ENCODE results near the gene BMP7.

The BMP7 gene

DNA sequence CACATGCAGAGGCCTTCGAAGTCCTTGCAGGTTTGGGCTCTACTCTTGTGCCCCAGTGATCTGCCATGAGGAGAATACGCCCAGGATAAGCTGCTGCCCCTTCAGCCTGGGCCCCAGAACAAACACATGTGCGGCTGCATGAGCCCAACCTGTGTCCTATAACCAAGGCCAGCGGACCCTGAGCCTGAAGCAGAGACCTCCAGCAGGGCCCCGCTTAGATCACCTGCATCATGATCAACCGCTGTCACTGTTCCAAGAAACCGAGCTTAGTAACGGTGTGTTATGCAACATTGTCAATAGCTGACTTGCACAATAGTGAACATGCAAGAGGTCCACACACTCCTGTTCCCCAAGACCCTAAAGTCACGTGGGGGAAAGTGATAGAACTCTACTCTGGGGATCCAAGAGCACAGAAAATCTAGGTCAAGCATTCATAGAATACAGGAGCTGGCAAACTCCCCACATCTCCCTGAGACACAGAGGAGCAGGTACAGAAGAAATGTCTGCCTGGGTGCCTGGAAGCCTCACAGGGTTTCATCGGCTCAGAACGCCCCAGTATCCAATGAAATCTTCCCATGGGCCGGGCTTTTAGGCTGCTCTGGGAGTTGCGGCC, 136.2 kb downstream of the BMP7 start:
- TF ChIP-seq, protein P1, sequence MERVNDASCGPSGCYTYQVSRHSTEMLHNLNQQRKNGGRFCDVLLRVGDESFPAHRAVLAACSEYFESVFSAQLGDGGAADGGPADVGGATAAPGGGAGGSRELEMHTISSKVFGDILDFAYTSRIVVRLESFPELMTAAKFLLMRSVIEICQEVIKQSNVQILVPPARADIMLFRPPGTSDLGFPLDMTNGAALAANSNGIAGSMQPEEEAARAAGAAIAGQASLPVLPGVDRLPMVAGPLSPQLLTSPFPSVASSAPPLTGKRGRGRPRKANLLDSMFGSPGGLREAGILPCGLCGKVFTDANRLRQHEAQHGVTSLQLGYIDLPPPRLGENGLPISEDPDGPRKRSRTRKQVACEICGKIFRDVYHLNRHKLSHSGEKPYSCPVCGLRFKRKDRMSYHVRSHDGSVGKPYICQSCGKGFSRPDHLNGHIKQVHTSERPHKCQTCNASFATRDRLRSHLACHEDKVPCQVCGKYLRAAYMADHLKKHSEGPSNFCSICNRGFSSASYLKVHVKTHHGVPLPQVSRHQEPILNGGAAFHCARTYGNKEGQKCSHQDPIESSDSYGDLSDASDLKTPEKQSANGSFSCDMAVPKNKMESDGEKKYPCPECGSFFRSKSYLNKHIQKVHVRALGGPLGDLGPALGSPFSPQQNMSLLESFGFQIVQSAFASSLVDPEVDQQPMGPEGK (CRISPR knock-in tag; IDR thresholded peaks at IDR 0.05; ENCODE audit: borderline replicate concordance), result no peak
- no peak for TF ChIP-seq CSDC2 (CRISPR knock-in tag; IDR thresholded peaks at IDR 0.05)
- TF ChIP-seq, protein P2, sequence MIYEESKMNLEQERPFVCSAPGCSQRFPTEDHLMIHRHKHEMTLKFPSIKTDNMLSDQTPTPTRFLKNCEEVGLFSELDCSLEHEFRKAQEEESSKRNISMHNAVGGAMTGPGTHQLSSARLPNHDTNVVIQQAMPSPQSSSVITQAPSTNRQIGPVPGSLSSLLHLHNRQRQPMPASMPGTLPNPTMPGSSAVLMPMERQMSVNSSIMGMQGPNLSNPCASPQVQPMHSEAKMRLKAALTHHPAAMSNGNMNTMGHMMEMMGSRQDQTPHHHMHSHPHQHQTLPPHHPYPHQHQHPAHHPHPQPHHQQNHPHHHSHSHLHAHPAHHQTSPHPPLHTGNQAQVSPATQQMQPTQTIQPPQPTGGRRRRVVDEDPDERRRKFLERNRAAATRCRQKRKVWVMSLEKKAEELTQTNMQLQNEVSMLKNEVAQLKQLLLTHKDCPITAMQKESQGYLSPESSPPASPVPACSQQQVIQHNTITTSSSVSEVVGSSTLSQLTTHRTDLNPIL (CRISPR knock-in tag; IDR thresholded peaks at IDR 0.05; ENCODE audit: low read depth), result no peak
- no peak for TF ChIP-seq TCF4 (CRISPR knock-in tag; IDR thresholded peaks at IDR 0.05; ENCODE audit: borderline replicate concordance)
- no peak for TF ChIP-seq PPARA (CRISPR knock-in tag; IDR thresholded peaks at IDR 0.05; ENCODE audit: borderline replicate concordance)
- no peak for ATAC-seq

DNA sequence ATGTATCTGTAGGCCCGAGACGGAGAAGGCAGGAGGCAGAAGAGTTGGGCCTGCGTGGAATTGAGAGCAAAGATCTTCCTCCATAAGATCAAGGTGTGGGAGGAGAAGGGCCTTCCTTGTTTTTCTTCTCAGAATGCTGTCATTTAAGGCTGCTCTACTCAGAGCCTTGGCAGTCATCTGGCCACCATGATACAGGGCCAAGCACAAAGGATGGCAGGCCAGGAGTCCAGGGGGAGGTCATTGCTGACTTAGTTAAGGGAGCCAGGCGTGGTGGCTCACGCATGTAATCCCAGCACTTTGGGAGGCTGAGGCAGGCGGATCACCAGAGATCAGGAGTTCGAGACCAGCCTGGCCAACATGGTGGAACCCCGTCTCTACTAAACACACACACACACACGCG, 137.1 kb downstream of the BMP7 start:
- ATAC-seq, result no peak
- no peak for TF ChIP-seq ZNF565 (CRISPR knock-in tag; conservative IDR thresholded peaks at IDR 0.05; ENCODE audit: low read depth)
- no peak for TF ChIP-seq ARNTL (CRISPR knock-in tag; IDR thresholded peaks at IDR 0.05; ENCODE audit: borderline replicate concordance, low read depth)
- TF ChIP-seq ISL1 (CRISPR knock-in tag; IDR thresholded peaks at IDR 0.05), result no peak
- TF ChIP-seq SNAI2 (CRISPR knock-in tag; IDR thresholded peaks at IDR 0.05), result no peak
- TF ChIP-seq CSDC2 (CRISPR knock-in tag; IDR thresholded peaks at IDR 0.05), result no peak
- TF ChIP-seq RARB (CRISPR knock-in tag; IDR thresholded peaks at IDR 0.05), result no peak
- TF ChIP-seq, protein P3, sequence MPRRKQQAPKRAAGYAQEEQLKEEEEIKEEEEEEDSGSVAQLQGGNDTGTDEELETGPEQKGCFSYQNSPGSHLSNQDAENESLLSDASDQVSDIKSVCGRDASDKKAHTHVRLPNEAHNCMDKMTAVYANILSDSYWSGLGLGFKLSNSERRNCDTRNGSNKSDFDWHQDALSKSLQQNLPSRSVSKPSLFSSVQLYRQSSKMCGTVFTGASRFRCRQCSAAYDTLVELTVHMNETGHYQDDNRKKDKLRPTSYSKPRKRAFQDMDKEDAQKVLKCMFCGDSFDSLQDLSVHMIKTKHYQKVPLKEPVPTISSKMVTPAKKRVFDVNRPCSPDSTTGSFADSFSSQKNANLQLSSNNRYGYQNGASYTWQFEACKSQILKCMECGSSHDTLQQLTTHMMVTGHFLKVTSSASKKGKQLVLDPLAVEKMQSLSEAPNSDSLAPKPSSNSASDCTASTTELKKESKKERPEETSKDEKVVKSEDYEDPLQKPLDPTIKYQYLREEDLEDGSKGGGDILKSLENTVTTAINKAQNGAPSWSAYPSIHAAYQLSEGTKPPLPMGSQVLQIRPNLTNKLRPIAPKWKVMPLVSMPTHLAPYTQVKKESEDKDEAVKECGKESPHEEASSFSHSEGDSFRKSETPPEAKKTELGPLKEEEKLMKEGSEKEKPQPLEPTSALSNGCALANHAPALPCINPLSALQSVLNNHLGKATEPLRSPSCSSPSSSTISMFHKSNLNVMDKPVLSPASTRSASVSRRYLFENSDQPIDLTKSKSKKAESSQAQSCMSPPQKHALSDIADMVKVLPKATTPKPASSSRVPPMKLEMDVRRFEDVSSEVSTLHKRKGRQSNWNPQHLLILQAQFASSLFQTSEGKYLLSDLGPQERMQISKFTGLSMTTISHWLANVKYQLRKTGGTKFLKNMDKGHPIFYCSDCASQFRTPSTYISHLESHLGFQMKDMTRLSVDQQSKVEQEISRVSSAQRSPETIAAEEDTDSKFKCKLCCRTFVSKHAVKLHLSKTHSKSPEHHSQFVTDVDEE (CRISPR knock-in tag; IDR thresholded peaks at IDR 0.05), result no peak
- TF ChIP-seq OSR1 (CRISPR knock-in tag; IDR thresholded peaks at IDR 0.05), result no peak
- no peak for TF ChIP-seq ZFP3 (CRISPR knock-in tag; IDR thresholded peaks at IDR 0.05)
- no peak for TF ChIP-seq BACH2 (CRISPR knock-in tag; IDR thresholded peaks at IDR 0.05; ENCODE audit: borderline replicate concordance)
- no peak for TF ChIP-seq ZNF70 (CRISPR knock-in tag; IDR thresholded peaks at IDR 0.05)
- TF ChIP-seq, protein P2 (CRISPR knock-in tag; IDR thresholded peaks at IDR 0.05; ENCODE audit: low read depth), result no peak
- TF ChIP-seq, protein P4, sequence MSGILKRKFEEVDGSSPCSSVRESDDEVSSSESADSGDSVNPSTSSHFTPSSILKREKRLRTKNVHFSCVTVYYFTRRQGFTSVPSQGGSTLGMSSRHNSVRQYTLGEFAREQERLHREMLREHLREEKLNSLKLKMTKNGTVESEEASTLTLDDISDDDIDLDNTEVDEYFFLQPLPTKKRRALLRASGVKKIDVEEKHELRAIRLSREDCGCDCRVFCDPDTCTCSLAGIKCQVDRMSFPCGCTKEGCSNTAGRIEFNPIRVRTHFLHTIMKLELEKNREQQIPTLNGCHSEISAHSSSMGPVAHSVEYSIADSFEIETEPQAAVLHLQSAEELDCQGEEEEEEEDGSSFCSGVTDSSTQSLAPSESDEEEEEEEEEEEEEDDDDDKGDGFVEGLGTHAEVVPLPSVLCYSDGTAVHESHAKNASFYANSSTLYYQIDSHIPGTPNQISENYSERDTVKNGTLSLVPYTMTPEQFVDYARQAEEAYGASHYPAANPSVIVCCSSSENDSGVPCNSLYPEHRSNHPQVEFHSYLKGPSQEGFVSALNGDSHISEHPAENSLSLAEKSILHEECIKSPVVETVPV (CRISPR knock-in tag; IDR thresholded peaks at IDR 0.05), result no peak
- TF ChIP-seq ZFP30 (CRISPR knock-in tag; IDR thresholded peaks at IDR 0.05), result no peak

DNA sequence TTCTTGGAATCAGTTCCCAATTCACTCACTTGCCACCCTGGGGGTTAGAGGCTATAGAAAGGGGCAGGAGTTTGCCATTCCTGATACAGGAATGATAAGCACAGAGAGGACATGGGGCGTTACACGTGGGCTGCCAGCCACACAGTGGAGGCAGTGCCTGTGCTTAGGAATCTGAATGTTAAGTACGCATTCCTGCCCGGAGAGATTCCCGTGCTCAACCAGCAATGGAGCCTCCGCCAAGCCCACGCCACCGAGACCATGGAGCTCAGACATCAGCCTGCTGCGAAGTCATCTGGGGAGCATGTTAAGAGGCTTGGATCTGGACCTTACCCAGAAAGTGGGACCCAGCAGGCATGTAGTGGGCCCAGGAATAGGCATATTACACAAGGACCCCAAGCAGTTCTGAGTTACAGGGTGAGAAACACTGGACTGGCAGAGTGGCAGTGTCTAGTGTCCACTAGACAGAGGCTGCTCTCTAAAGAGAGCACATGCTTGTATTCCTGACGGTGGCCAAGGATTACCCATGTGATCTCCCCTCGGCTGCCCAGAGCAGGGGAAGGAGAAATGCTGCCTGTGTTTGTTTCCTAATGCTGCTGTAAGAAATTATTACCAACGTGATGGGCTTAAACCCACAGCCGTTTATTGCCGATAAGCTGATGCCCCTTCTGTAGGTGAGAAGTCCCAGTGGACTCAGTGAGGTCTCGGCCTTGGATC, 138.2 kb downstream of the BMP7 start:
- no peak for ATAC-seq
- TF ChIP-seq, protein P4 (CRISPR knock-in tag; IDR thresholded peaks at IDR 0.05), result no peak
- TF ChIP-seq OSR1 (CRISPR knock-in tag; IDR thresholded peaks at IDR 0.05), result no peak
- TF ChIP-seq ZNF565 (CRISPR knock-in tag; conservative IDR thresholded peaks at IDR 0.05; ENCODE audit: low read depth), result no peak
- TF ChIP-seq, protein P3 (CRISPR knock-in tag; IDR thresholded peaks at IDR 0.05), result no peak
- TF ChIP-seq GLIS3 (CRISPR knock-in tag; IDR thresholded peaks at IDR 0.05), result no peak
- TF ChIP-seq BACH2 (CRISPR knock-in tag; IDR thresholded peaks at IDR 0.05; ENCODE audit: borderline replicate concordance), result no peak
- TF ChIP-seq, protein P5, sequence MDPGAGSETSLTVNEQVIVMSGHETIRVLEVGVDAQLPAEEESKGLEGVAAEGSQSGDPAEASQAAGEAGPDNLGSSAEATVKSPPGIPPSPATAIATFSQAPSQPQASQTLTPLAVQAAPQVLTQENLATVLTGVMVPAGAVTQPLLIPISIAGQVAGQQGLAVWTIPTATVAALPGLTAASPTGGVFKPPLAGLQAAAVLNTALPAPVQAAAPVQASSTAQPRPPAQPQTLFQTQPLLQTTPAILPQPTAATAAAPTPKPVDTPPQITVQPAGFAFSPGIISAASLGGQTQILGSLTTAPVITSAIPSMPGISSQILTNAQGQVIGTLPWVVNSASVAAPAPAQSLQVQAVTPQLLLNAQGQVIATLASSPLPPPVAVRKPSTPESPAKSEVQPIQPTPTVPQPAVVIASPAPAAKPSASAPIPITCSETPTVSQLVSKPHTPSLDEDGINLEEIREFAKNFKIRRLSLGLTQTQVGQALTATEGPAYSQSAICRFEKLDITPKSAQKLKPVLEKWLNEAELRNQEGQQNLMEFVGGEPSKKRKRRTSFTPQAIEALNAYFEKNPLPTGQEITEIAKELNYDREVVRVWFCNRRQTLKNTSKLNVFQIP (CRISPR knock-in tag; IDR thresholded peaks at IDR 0.05; ENCODE audit: borderline replicate concordance, low read depth), result no peak
- no peak for TF ChIP-seq ZFP30 (CRISPR knock-in tag; IDR thresholded peaks at IDR 0.05)
- TF ChIP-seq PPARA (CRISPR knock-in tag; IDR thresholded peaks at IDR 0.05; ENCODE audit: borderline replicate concordance), result no peak
- no peak for TF ChIP-seq RARB (CRISPR knock-in tag; IDR thresholded peaks at IDR 0.05)
- no peak for TF ChIP-seq ZNF70 (CRISPR knock-in tag; IDR thresholded peaks at IDR 0.05)
- TF ChIP-seq TOX (CRISPR knock-in tag; IDR thresholded peaks at IDR 0.05; ENCODE audit: borderline replicate concordance), result no peak
- no peak for TF ChIP-seq SNAI2 (CRISPR knock-in tag; IDR thresholded peaks at IDR 0.05)
